HCT116 (cell line): ENCODE measurements around the gene RHEX. TPM values are rescaled to one million over a fixed set of nuclear protein-coding genes. Genes with fewer than 3 reads are reported as not detected.

ENCODE experiments used
- ATAC-seq: fragments of 200-7000 bp; cut with Tn5 transposase; 2 replicates; pipeline ENCODE4 v1.9.1; 2020; ENCODE audit warnings: mild to moderate bottlenecking, moderate library complexity
- BruUV-seq: library from RNA; stranded (reverse); fragments of 400-500 nt; replicated peaks from 2 replicates; lab custom pipeline; 2021; lab: Mats Ljungman, UMichigan
- CTCF ChIA-PET: fragments of 300-600 bp; sonication (Branson Sonifier 250); formaldehyde crosslinking; loops from one replicate; lab custom pipeline; 2021; ENCODE audit warnings: antibody characterized with exemption; lab: Charles Lee
- POLR2A ChIA-PET: fragments of 300-600, 350-600 bp; sonication (Branson Sonifier 250); formaldehyde crosslinking; loops from one replicate; lab custom pipeline; 2021; ENCODE audit warnings: antibody characterized with exemption; lab: Charles Lee
- RAD21 ChIA-PET, 2 experiments: fragments of 300-600 bp; sonication (Branson Sonifier 250); formaldehyde crosslinking; loops; one replicate each; lab custom pipeline; 2023; ENCODE audit warnings: low total read pairs in 2 of 2; ENCODE audit not compliant: uncharacterized antibody in 2 of 2, unreplicated experiment in 2 of 2, low non-redundant PET in 1 of 2; lab: Charles Lee
- DNase-seq: peaks from one replicate; pipeline ENCODE4 v3.0.0-alpha.2; 2010; ENCODE audit warnings: low read depth, low spot score
- H2AFZ ChIP-seq: fragments of 200-600 bp; shearing (Covaris generic), sonication (generic); 2 replicates; pipeline ENCODE4 v1.6.1; 2017; ENCODE audit warnings: low read depth, mixed run types, mixed read lengths, antibody characterized with exemption, low read length; ENCODE audit not compliant: poor library complexity, severe bottlenecking
- H3K27ac ChIP-seq: 2 replicates; pipeline ENCODE4 v1.5.1; 2012; ENCODE audit warnings: low read depth, low read length
- H3K27me3 ChIP-seq: fragments of 200-600 bp; sonication (generic); 2 replicates; pipeline ENCODE4 v1.6.1; 2016; ENCODE audit warnings: mixed run types, low read length, mixed read lengths; ENCODE audit not compliant: insufficient read depth
- H3K36me3 ChIP-seq, 2 experiments: fragments of 200-500 bp in 1 of 2; fragments of 200-600 bp in 1 of 2; sonication (Bioruptor generic) in 1 of 2; sonication (generic) in 1 of 2; 2 replicates each; pipeline versions ENCODE4 v1.5.1 to v1.6.1; 2014 to 2016; ENCODE audit warnings: low read length in 2 of 2, inconsistent platforms in 1 of 2, mixed read lengths in 1 of 2, mixed run types in 1 of 2; ENCODE audit not compliant: insufficient read depth in 2 of 2, control insufficient read depth in 1 of 2
- H3K4me1 ChIP-seq, 2 experiments: fragments of 200-600 bp in 1 of 2; sonication (generic) in 1 of 2; 2 replicates each; pipeline versions ENCODE4 v1.5.1 to v1.6.1; 2012 to 2017; ENCODE audit warnings: low read length in 2 of 2, inconsistent platforms in 1 of 2, mild to moderate bottlenecking in 1 of 2, mixed read lengths in 1 of 2, mixed run types in 1 of 2, moderate library complexity in 1 of 2; ENCODE audit not compliant: insufficient read depth in 2 of 2, control insufficient read depth in 1 of 2
- H3K4me2 ChIP-seq: fragments of 200-600 bp; sonication (generic); 2 replicates; pipeline ENCODE4 v1.6.1; 2017; ENCODE audit warnings: mixed run types, low read length, mixed read lengths
- H3K4me3 ChIP-seq, 2 experiments: fragments of 200-600 bp in 1 of 2; sonication (generic) in 1 of 2; replicated peaks in 1 of 2; 2 replicates each; pipeline ENCODE4 v1.5.1; 2011 to 2016; ENCODE audit warnings: low read length in 2 of 2, control low read depth in 1 of 2, low read depth in 1 of 2, mild to moderate bottlenecking in 1 of 2, mixed read lengths in 1 of 2, mixed run types in 1 of 2
- H3K79me2 ChIP-seq: fragments of 200-600 bp; sonication (generic); 2 replicates; pipeline ENCODE4 v1.6.1; 2017; ENCODE audit warnings: mild to moderate bottlenecking, mixed run types, low read length, moderate library complexity, mixed read lengths; ENCODE audit not compliant: insufficient read depth
- H3K9ac ChIP-seq: fragments of 200-600 bp; sonication (generic); 2 replicates; pipeline ENCODE4 v1.6.1; 2016; ENCODE audit warnings: low read length, mixed read lengths
- H3K9me2 ChIP-seq: fragments of 200-600 bp; sonication (generic), shearing (Covaris generic); 2 replicates; pipeline ENCODE4 v1.6.1; 2017; ENCODE audit warnings: mixed run types, mild to moderate bottlenecking, moderate library complexity; ENCODE audit not compliant: insufficient read depth
- H3K9me3 ChIP-seq, 2 experiments: fragments of 200-500 bp in 1 of 2; fragments of 200-600 bp in 1 of 2; sonication (Bioruptor generic) in 1 of 2; sonication (generic) in 1 of 2; 2 replicates each; pipeline ENCODE4 v1.6.1; 2014 to 2017; ENCODE audit warnings: low read length in 2 of 2, mixed read lengths in 2 of 2, inconsistent platforms in 1 of 2, low read depth in 1 of 2, mild to moderate bottlenecking in 1 of 2, mixed run types in 1 of 2, moderate library complexity in 1 of 2; ENCODE audit not compliant: control insufficient read depth in 1 of 2, insufficient read depth in 1 of 2
- H4K20me1 ChIP-seq: fragments of 200-600 bp; sonication (generic), shearing (Covaris generic); 2 replicates; pipeline ENCODE4 v1.6.1; 2017; ENCODE audit warnings: mixed run types, mild to moderate bottlenecking, moderate library complexity; ENCODE audit not compliant: insufficient read depth
- CBX3 ChIP-seq: IDR thresholded peaks from 2 replicates; pipeline ENCODE4 v1.6.1; 2012; ENCODE audit warnings: low read depth
- ELF1 ChIP-seq: IDR thresholded peaks from 2 replicates; pipeline ENCODE4 v1.6.1; 2012; ENCODE audit warnings: low read depth, borderline replicate concordance
- EZH2 ChIP-seq: fragments of 200-600 bp; sonication (generic); IDR thresholded peaks from 2 replicates; pipeline ENCODE4 v1.6.1; 2017; ENCODE audit warnings: antibody characterized with exemption, mixed run types
- EZH2phosphoT487 ChIP-seq: fragments of 200-600 bp; IDR thresholded peaks from 2 replicates; pipeline ENCODE4 v1.6.1; 2018; ENCODE audit warnings: antibody characterized with exemption, borderline replicate concordance
- SRF ChIP-seq: IDR thresholded peaks from 2 replicates; pipeline ENCODE4 v1.6.1; 2012; ENCODE audit warnings: low read depth
- TCF7L2 ChIP-seq: IDR thresholded peaks from 2 replicates; pipeline ENCODE4 v1.7.0; 2011; ENCODE audit warnings: borderline replicate concordance, inconsistent platforms; ENCODE audit not compliant: insufficient read depth, insufficient read length; ENCODE audit errors: extremely low read depth
- YY1 ChIP-seq: IDR thresholded peaks from 2 replicates; pipeline ENCODE4 v1.6.1; 2011; ENCODE audit warnings: low read length, low read depth, moderate library complexity, mild to moderate bottlenecking; ENCODE audit not compliant: insufficient replicate concordance; ENCODE audit errors: extremely low read depth
- ZFX ChIP-seq: fragments of 450-650 bp; IDR thresholded peaks from 2 replicates; pipeline ENCODE4 v1.6.1; 2017
- intact Hi-C: fragments of 100-400 bp; cut with micrococcal nuclease; formaldehyde crosslinking; loops from 2 replicates; pipeline ENCODE4 v1.10.0; 2022
- total RNA-seq: library from RNA; stranded (reverse); gene quantifications from one replicate; pipeline ENCODE4 v1.2.1, GENCODE V29; 2021; ENCODE audit not compliant: unreplicated experiment
- TF ChIP-seq, protein P1 (sequence below): IDR thresholded peaks from 2 replicates; pipeline ENCODE4 v1.6.1; 2012; ENCODE audit warnings: low read depth
- TF ChIP-seq, protein P2 (sequence below), 3 experiments: fragments of 200-600 bp in 1 of 3; sonication (generic) in 1 of 3; IDR thresholded peaks in 2 of 3; conservative IDR thresholded peaks in 1 of 3; 2 replicates each; pipeline ENCODE4 v1.5.1; 2012 to 2017; ENCODE audit warnings: low read depth in 2 of 3, low read length in 2 of 3, antibody characterized with exemption in 1 of 3, borderline replicate concordance in 1 of 3, control low read depth in 1 of 3, mild to moderate bottlenecking in 1 of 3, mixed read lengths in 1 of 3, mixed run types in 1 of 3, moderate library complexity in 1 of 3; ENCODE audit not compliant: insufficient read depth in 1 of 3
- TF ChIP-seq, protein P3 (sequence below): IDR thresholded peaks from 2 replicates; pipeline ENCODE4 v1.6.1; 2012

Gene RHEX
- total RNA-seq, 1 experiment from 2014 or later, result not detected

DNA sequence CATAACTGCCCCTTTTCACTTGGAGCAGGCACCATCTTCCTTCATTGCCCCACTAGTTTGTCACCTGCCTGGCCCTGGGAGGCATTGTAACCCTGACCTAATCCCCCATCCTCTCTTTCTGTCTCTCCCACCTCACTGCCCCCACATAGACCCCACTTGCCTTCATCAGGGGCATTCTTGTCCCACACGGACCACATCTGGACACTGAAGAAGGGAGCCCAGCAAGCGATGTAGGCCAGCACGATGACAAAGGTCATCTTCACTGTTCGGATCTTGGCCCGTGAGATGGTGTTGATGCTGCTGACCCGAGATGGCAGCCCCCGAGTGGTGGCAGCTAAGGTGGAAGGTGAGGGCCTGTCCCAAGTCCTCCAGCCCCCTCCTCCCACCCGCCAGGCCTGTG lies 62.8 kb downstream of the RHEX start (continued):
- TF ChIP-seq TCF7L2 (no peak), YY1 (no peak)
- TF ChIP-seq, protein P1, sequence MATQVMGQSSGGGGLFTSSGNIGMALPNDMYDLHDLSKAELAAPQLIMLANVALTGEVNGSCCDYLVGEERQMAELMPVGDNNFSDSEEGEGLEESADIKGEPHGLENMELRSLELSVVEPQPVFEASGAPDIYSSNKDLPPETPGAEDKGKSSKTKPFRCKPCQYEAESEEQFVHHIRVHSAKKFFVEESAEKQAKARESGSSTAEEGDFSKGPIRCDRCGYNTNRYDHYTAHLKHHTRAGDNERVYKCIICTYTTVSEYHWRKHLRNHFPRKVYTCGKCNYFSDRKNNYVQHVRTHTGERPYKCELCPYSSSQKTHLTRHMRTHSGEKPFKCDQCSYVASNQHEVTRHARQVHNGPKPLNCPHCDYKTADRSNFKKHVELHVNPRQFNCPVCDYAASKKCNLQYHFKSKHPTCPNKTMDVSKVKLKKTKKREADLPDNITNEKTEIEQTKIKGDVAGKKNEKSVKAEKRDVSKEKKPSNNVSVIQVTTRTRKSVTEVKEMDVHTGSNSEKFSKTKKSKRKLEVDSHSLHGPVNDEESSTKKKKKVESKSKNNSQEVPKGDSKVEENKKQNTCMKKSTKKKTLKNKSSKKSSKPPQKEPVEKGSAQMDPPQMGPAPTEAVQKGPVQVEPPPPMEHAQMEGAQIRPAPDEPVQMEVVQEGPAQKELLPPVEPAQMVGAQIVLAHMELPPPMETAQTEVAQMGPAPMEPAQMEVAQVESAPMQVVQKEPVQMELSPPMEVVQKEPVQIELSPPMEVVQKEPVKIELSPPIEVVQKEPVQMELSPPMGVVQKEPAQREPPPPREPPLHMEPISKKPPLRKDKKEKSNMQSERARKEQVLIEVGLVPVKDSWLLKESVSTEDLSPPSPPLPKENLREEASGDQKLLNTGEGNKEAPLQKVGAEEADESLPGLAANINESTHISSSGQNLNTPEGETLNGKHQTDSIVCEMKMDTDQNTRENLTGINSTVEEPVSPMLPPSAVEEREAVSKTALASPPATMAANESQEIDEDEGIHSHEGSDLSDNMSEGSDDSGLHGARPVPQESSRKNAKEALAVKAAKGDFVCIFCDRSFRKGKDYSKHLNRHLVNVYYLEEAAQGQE, result no peak

DNA sequence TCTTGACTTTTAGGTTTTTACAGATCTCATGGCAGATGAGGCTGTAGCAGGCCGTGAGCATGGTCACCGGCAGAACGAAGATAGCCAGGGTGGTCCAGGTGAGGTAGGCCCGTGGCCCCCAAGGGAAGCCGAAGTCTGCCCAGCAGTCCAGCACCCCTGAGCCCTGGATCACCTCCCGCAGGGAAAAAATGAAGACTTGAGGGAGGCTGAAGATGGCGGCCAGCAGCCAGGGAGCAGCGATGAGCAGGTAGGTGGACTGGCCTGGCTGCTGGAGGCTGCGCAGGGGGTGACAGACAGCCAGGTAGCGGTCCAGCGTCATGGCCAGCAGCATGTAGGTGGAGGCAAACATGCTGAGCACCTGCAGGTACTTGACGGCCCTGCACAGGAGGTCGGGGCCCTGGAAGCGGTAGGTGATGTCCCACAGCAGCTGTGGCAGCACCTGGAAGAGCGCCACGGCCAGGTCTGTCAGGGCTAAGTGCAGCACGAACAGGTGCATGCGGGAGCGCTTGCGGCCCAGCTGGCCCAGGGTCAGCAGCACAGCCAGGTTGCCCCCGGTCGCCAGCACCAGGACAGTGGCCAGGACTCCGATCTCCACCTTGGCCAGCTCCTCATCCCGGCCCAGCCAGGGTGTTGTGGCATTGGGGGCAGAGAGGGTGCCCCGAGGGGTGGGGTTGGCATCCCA lies 63.4 kb downstream of the RHEX start:
- ATAC-seq, result no peak
- RAD21 ChIA-PET, result no interaction called here
- Histone ChIP-seq H3K9me3 (no peaks in the 10 kb centered on the region), H3K27ac (no peak overlapping the region), H3K9me2 (no peaks in the 10 kb centered on the region), H2AFZ (no peak overlapping the region), H3K79me2 (no peaks in the 10 kb centered on the region), H3K27me3 (no peaks in the 10 kb centered on the region), H3K4me2 (no peak overlapping the region)
- DNase-seq, result no peak
- TF ChIP-seq, protein P2, sequence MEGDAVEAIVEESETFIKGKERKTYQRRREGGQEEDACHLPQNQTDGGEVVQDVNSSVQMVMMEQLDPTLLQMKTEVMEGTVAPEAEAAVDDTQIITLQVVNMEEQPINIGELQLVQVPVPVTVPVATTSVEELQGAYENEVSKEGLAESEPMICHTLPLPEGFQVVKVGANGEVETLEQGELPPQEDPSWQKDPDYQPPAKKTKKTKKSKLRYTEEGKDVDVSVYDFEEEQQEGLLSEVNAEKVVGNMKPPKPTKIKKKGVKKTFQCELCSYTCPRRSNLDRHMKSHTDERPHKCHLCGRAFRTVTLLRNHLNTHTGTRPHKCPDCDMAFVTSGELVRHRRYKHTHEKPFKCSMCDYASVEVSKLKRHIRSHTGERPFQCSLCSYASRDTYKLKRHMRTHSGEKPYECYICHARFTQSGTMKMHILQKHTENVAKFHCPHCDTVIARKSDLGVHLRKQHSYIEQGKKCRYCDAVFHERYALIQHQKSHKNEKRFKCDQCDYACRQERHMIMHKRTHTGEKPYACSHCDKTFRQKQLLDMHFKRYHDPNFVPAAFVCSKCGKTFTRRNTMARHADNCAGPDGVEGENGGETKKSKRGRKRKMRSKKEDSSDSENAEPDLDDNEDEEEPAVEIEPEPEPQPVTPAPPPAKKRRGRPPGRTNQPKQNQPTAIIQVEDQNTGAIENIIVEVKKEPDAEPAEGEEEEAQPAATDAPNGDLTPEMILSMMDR (IDR thresholded peaks at IDR 0.05 in 2 of 3, conservative IDR thresholded peaks at IDR 0.05 in 1 of 3; ENCODE audit: borderline replicate concordance in 1 of 3, insufficient read depth in 1 of 3, low read depth in 2 of 3, low read length in 2 of 3), result no peak
- TF ChIP-seq ZFX, result no peak
- TF ChIP-seq CBX3, result no peak
- TF ChIP-seq, protein P3, sequence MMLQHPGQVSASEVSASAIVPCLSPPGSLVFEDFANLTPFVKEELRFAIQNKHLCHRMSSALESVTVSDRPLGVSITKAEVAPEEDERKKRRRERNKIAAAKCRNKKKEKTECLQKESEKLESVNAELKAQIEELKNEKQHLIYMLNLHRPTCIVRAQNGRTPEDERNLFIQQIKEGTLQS, result no peak
- no peak for TF ChIP-seq EZH2
- TF ChIP-seq SRF, result no peak
- TF ChIP-seq YY1, result no peak
- TF ChIP-seq ELF1, result no peak
- TF ChIP-seq EZH2phosphoT487, result no peak
- TF ChIP-seq, all 23 proteins: peak for 0
- ChIA-PET CTCF (no interaction called here), POLR2A (no interaction called here)
- H3K4me3 ChIP-seq, result no peak overlapping the region
- intact Hi-C loops, result no loop called here
- H3K9ac ChIP-seq, result no peak overlapping the region
- no peaks in the 10 kb centered on the region for H4K20me1 ChIP-seq
- H3K36me3 ChIP-seq, result no peaks in the 10 kb centered on the region
- BruUV-seq, result no TSS peak
- peaks cover 0 to 10% of the 10 kb centered on the region in 2 experiments; a peak in 1 of 4 replicates for H3K4me1 ChIP-seq
